Hypothalamus (tissue), 51 donors: ENCODE measurements around the gene ATXN10.
"Not testable (repeated sequence)": the region's sequence is repeated elsewhere in the genome, so short reads cannot be mapped to it uniquely, and the experiment has no call there.

Experiments
- DNase-seq, 51 donors: peaks; one replicate each; lab custom pipeline; 2025; lab: John Stamatoyannopoulos, UW

ATXN10 gene

DNA sequence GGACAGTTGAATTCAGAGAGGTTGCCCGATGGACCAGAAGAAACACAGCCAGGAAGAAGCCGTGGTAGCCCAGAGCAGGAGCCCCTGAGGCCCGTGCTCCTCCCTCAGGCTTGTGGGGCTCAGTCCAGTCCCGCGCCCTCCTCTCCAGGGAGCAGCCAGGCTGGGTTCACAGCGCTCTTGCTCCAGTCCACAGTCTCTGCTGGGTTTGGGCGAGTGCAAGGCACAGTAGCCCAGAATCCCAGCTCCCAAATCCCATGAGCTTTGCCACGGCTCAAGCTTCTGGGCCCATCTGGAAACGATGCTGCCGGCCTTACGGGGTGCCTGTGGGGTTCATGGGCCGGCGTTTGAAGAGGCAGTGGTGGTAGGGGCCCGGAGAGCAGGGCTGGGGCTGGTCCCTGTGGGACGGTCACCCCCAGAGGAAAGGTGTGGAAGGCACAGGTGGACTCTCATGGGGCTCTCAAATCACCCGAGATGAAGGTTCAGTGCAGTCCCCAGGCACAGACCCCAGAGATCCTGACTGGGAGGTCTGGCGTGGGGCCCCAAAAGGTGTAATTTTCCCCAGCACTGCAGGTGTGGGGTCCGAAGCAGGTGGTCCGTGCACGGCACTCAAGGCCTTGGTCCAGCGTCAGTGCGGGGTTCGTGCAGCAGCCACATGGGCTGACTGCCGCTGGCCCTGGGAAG lies 30.6 kb upstream of the ATXN10 start:
- DNase-seq = no peak

- DNase-seq = no peak
Measured at GRCh38 chr22:45642986-45643385, 28.6 kb upstream of the ATXN10 start.

GRCh38 chr22:45644714-45645113 lies 26.9 kb upstream of the ATXN10 start:
- no peak for DNase-seq

DNA sequence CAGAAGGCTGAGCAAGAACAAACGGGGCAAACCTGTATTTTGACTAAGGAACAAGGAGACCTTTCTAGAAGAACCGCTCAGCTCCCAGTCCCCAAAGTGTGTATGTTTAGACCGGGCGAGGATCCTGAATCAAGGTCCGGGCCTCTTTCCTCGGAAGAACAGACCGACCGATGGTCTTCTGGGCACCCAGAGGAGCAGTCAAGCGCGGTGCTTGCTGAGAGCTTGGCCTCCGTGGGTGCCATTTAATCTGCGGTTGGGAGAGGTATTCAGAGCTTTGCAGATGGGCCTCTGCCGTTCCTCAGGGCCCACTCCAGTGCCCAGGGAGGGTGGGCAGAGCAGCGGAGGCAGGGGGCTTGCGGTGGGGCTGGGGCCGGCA lies 26.5 kb upstream of the ATXN10 start:
- DNase-seq = no peak

GRCh38 chr22:45645526-45646414 lies 25.9 kb upstream of the ATXN10 start:
- peak in 44 of 51 donors; percentile 4 to 81 (median 33) for DNase-seq

- no peak for DNase-seq
Measured at GRCh38 chr22:45647532-45648225, 24.0 kb upstream of the ATXN10 start.

- DNase-seq = no peak
Measured at GRCh38 chr22:45648301-45649117, 23.1 kb upstream of the ATXN10 start.

DNA sequence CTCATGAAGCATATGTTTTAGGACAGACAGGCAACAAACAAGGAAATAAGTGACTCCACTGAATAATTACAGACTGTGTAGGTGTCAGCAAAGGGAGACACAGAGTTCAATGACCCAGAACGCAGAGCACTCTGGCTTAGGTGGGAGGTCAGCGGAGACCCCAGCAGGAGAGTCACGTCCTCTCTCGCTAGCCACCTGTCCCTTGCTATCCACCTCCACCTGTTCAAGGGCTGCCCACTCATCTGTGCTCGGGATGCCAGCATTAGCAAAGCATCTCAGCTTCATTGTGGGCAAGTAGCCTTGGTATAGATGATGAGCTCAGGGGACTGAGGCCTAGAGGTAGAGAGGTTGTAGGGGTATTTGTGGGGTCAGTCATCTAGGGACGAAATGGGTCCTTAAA lies 21.8 kb upstream of the ATXN10 start:
- no peak for DNase-seq

DNA sequence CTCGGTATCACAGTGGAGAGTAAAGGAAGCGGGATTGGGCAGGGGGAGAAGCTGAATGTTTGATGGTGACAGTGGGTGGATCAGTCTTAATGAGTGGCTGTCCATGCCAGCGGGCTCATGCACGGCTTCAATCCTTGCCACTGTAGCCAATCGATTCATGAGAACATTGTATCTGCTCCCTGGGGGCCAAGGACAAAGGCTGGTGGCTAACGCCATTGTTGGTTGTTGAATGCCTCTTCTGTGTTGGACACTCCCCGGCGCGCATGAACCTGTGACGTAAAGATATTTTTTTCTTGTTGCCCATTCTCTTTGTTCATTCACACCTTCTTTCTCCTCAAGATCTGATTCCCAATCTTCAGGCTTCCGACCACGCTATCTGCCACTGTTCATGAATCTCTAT lies 20.9 kb upstream of the ATXN10 start:
- DNase-seq = no peak

GRCh38 chr22:45651931-45652528 lies 19.6 kb upstream of the ATXN10 start:
- DNase-seq = no peak

DNA sequence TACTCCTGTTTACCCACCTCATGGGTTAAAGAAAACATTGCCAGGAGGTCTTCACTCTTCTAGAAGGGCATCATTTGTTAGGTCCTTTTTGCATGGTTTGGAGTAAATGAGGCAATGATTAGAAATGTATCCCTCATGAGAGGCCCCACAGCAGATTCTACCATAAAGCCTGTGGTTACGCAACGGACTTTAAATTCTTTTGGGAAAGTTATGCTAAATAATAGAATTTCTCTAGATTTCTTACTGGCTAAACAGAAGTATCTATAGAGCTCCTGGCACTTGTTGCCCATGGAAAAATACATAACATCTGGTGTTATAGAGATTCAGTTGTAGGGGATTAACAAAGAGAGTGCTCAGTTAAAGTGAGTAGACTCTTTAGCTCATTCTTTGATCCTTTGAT lies 15.1 kb upstream of the ATXN10 start:
- no peak for DNase-seq

DNA sequence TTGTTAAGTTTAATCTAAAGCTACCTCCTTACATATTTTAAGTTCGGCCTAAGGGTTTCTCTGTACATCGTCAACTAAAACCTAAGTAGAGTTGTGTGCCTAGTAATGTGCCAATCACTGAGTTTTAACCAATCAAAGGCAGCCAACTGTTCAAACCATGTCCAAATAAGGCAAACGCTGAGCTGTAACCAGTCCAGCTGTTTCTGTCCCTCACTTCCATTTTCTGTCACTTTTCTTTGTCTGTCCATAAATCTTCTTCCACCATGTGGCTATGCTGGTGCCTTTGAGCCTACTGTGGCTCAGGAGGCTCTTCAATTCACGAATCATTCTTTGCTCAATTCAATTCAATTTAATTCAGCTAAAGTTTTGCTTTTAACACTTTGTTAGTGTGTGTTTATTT lies 13.9 kb upstream of the ATXN10 start:
- DNase-seq = no peak

DNA sequence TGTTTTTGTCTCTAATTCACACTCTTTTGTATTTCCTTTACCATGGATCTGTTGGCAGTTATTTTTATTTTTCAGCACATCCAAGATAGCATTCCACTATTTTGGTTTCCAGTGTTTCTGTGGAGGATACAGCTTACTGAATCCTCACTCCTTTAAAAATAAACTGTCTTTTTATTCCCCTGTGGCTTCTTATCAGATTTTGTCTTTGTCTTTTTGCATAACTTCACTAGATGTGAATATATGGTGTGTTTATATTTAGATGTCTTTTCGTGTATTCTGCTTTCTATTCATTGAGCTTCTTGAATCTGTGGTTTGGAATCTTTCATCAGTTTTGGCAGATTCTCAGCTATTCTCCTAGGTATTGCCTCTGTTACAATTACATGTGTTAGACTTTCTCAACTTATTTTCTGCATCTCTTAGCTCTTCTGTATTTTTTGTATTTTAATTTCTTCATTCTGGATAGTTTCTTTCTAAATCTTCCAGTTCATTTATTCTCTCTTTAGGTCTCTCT lies 7.4 kb upstream of the ATXN10 start:
- no peak for DNase-seq

DNA sequence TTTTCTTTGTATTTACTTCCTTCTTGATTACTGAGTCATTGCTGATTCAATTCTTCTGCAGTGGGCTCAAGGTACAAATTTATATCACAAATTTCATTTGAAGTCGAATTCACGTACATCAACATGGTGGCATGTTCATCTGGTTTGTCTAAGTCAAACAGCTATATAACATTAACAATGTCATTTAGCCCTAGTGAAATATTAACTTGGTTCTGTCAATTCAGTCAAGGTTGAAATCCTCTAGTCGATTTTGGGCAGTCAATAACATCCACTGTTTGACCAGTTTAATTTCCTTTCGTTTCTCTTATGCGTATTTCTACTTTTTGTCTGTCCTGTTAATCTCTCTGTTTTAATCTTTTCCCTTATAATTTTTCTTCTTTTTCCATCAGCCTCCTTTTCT lies 4.1 kb upstream of the ATXN10 start:
- DNase-seq = no peak

DNA sequence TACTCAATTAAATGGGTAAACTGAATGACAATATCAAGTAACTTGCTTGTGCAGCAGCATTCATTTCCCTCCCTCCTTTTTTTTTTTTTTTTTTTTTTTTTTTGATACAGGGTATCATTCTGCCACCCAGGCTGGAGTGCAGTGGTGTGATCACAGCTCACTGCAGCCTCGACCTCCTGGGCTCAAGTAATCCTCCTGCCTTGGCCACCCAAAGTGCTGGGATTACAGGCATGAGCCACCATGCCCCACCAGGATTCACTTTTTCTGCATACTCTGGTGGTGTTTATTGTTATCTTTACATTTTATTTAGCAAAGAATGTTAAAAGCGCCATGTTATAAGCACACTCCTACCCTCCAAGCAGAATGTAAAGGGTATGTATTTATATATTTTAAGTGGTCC lies 1.3 kb upstream of the ATXN10 start:
- not testable (repeated sequence) for DNase-seq

GRCh38 chr22:45670981-45671782 lies 452 bp upstream of the ATXN10 start:
- DNase-seq = peak in 14 of 51 donors; percentile 8 to 40 (median 34)

- DNase-seq = peak in 2 of 51 donors; percentile 16 to 23
Measured at GRCh38 chr22:45672564-45673481, 1.2 kb downstream of the ATXN10 start.
